Glomerular endothelial cell (primary cell): ENCODE results near the gene ADAMTSL5. TPM values are rescaled to one million over a fixed set of nuclear protein-coding genes. Genes with fewer than 3 reads are reported as not detected.

Experiments used
- DNase-seq: peaks from one replicate; pipeline ENCODE4 v3.0.0-alpha.2; 2011; ENCODE audit warnings: low read depth, low spot score; ENCODE audit errors: extremely low read depth
- total RNA-seq: library from RNA; depleted of rRNA; stranded (reverse); fragments of >200 nt; gene quantifications from 2 replicates; pipeline ENCODE4 v1.2.3, GENCODE V29; 2015

Gene ADAMTSL5
- total RNA-seq, 1 donor from 2014 or later, result 0.82 TPM

- no peak for DNase-seq
Observed at GRCh38 chr19:1514986-1515721, 2.3 kb upstream of the ADAMTSL5 start.

- no peak for DNase-seq
Observed at GRCh38 chr19:1514295-1514661, 1.5 kb upstream of the ADAMTSL5 start.

GRCh38 chr19:1513499-1514294 is 878 bp upstream of the ADAMTSL5 start:
- DNase-seq, result no peak

DNA sequence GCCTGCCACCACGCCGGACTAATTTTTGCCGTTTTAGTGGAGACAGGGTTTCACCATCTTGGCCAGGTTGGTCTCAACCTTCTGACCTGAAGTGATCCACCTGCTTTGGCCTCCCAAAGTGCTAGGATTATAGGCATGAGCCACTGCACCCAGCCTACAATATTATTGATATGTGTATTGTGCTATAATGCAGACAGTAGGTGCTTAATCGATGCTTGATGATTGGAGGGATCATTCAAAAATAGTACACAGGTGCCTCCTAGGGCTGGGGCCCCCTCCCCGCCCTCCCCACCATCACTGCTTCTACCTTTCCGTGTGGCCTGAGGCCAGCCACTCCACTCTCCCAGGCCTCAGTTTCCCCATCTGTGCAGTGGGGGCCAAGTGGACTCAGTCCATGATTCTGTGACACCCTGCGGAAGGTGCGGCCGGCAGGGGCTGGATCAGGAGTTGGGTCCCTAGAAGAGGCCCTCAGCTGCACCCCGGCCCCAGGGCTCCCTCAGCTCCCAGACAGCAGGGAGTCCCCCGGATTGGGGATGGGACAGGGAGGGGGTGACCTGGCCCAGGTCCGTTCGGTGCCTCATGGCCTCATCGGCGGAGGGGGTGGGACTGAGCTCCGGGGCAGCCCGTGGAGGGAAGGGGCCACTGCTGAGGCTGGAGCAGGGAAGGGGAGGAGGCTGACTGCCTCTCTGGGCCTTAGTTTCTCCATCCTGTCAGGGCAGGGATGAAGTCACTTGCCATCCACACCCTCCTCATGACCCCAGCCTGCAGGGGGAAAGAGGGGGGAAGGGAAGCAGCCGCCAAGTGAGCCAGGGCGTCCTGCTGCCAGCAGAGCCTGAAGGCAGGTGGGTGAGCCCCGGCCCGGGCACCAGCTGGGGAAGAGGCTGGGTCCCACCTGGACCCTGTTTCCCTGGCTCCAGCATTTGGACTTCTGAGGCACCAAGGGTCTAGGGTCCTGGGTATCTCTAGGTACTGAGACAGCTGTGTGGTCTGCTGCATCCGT is 1.2 kb downstream of the ADAMTSL5 start:
- no peak for DNase-seq

DNA sequence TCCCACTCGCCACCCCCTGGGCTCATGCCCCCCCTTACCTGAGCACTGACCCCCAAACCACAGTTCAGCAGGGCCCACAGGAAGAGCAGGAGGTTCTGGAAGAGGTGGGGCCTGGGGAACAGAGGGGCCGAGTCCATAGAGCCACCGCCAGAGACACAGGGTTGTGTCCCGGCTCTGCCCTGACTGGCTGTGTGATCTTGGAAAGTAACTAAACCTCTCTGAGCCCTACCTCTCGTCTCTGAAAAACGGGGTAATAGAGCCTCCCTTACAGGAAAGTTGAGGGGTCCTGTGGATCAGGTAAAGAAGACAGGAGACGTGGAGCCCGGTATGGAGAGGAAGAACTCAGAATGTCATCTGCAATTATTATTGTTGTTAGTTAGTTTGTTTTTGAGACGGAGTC is 2.0 kb downstream of the ADAMTSL5 start:
- DNase-seq, result no peak

- no peak for DNase-seq
Observed at GRCh38 chr19:1510442-1510806, 2.4 kb downstream of the ADAMTSL5 start.

DNA sequence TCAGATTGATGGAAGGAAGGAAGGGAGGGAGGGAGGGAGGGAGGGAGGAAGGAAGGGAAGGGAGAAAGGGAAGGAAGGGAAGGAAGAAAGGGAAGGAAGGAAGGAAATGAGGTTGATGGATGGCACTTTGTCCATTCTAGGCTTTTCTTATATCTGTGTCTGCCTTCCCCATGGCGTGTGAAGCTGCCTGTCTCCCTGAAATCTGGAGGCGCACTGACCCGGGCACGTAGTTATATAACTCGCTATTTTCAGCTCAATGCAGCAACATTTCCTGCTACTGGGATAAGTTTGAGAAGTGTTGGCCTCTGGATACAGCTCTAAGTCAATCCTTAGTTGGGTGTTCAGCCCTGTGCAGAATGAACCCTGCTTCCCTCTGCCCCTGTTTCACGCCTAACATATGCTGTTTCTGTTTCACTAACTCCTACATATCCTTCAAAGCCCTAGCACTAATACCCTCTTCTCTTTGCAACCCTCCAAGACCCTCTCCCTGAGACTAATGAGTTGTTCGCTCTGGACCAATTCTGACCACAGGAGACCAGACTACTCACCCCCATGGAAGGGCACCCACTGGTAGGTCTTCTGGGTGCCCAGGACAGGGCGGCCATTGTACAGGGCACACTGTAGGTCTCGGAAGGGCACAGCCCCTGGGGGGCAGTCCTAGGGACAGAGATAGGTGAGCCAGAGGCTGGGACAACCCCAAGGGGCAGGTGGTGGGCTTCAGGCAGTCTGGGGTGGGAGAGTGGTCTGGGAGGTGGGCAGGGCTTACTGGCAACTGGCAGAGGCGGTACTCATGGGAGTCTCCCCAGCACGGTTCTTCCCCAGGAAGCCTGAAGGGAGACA is 3.0 kb downstream of the ADAMTSL5 start:
- DNase-seq, result no peak

- no peak for DNase-seq
Observed at GRCh38 chr19:1508507-1508856, 4.3 kb downstream of the ADAMTSL5 start.

- peak; percentile 54 for DNase-seq
Observed at GRCh38 chr19:1507763-1508506, 4.9 kb downstream of the ADAMTSL5 start.

DNA sequence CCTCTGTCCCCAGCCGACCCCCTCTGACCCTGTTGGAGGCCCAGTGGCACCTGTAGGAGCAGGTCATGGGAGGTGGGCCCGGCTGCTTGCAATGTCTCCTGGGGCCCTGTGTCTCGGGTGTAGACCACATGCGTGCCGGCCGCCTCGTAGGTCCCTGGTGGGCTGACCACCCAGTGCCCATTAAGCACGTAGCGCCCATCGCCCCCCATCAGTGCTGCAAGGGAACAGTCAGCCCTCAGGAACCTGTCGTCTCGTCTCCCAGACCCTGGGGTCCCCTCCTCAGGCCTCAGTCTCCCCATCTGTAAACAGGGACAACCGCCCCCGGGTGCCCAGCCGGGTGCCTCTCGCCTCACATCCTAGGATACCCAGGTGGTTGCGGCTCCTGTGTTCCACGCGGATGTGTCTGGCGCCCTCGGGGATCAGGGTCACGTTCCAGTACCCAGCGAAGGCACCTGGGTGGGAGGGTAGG is 5.6 kb downstream of the ADAMTSL5 start:
- DNase-seq, result no peak

DNA sequence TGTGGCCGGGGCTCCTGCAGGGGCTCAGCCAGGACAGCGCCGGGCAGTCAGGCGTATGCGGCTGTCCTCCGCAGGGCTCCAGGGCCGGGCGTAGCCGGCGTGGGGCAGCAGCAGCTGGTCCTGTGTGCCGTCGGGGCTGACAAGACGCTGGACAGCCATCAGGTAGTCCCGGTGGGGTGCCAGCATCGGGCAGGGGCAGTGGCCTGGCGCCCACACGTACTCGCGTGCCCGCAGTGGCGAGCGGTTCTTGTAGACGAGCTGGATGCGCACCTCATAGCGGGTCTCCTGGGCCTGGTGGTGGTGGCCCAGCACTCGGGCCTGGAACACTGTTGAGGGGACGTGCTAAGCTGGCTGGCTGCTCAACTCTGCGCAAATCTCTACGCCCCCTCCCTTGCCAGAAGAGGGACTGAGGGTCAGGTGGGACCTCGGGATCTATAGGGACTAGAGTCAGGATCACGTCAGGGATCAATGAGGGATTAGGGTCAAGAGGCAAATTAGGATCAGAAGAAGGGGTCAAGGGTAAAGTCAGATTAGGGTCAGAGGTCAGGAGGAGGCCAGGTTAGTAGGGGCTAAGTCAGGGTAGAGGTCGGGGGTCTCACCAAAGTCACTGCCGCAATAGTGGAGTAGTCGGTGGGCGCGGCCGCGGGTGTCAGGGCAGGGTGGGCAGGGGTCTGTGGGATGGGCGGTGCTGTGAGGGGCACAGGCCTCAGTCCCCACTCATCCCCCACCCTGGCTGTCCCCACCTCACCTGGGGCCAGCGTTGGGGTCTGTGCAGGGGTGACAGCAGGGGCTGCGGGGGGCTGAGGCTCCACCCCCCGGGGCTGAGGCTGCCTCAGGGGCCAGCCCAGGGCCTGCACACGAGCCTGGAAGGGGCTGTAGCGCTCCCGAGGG is 6.6 kb downstream of the ADAMTSL5 start:
- no peak for DNase-seq

DNA sequence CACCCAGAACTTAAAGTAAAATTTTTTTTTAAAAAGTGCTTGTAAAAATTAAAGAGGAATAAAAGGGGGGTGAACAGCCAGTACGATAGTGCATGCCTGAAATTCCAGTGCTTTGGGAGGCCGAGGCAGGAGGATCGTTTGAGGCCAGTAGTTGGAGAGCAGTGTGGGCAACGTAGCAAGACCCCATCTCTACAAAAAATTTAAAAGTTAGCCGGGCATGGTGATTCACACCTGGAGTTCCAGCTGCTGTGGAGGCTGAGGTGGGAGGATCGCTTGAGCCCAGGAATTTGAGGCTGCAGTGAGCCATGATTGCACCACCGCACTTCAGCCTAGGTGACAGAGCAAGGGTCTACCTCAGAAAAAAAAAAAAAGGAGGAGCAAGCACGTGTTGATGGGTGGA is 7.8 kb downstream of the ADAMTSL5 start:
- no peak for DNase-seq

GRCh38 chr19:1503925-1504773 is 8.7 kb downstream of the ADAMTSL5 start:
- DNase-seq, result no peak

DNA sequence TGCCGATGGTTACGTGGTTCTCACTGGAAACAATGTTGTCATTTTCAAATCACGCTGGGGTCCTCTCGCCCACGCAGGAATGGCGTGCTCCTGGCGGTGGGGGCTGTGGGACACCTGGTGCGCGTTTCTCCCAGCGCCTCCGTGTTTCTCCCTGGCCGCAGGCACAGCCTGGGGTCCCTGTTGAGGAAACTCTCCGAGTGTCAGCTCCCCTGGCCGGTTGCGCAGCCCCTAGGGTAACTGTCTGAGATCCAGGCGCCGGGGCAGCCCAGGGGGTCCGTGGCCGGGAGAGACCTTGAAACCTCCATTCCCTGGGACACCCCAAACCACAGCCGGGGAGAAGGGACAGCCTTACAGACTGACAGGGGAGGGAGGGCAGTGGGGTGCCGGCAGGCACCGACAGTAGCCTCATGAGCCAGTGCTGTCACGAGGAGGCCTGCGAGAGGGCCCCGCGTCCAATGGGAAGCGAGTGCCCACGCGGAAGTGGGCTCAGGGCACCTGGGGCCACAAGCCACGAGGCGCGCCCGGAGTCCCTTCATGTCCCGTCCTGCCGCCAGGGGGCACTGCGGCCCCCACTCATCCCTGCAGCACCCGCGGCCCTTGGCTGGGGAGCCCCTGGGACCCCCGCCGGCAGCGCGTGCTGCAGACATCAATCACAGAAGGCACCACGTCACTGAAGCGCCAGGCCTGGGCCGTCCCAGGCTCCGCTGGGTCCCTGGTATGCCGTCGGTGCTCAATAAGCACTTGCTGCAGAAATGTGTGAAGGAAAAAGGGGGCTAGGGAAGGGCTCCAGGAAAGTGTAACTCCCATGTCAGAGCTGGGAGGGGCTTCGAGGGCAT is 9.5 kb downstream of the ADAMTSL5 start:
- no peak for DNase-seq

- DNase-seq, result no peak
Observed at GRCh38 chr19:1502433-1503088, 10.3 kb downstream of the ADAMTSL5 start.

DNA sequence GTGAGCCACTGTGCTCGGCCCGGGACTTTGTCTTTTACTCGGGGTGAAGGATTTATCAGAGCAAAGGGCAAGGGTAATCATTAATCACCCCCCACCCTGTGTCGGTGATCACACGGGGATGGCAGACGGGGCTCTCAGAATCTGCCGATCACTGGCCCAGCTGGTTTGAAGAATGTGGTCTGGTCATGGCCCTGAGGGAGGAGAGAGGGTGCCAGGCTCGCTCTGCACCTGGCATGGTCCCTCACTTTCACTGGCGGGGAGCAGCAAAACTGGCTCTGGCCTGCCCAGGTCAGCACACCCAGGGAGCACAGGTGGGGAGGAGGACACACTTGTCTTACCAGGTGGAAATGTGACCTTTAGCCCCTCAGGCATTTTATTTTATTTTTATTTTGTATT is 11.6 kb downstream of the ADAMTSL5 start:
- no peak for DNase-seq
